22Rv1 (cell line): ENCODE data around the gene PTH2R.
"Not testable (repeated sequence)": the region's sequence is repeated elsewhere in the genome, so short reads cannot be mapped to it uniquely, and the experiment has no call there.

Source experiments
- H3K27ac ChIP-seq: fragments of 450-650 bp; 2 replicates; pipeline ENCODE4 v1.5.1; 2017
- ZFX ChIP-seq: fragments of 450-650 bp; IDR thresholded peaks from 2 replicates; pipeline ENCODE4 v1.6.1; 2017; ENCODE audit warnings: antibody characterized with exemption, borderline replicate concordance
- TF ChIP-seq, protein P1 (sequence below): fragments of 450-650 bp; IDR thresholded peaks from 2 replicates; pipeline ENCODE4 v1.5.1; 2017; ENCODE audit warnings: mild to moderate bottlenecking

Gene PTH2R

GRCh38 chr2:208440716-208441115, 34.1 kb downstream of the PTH2R start:
- no peak overlapping the region for H3K27ac ChIP-seq
- TF ChIP-seq ZFX = no peak
- TF ChIP-seq, protein P1, sequence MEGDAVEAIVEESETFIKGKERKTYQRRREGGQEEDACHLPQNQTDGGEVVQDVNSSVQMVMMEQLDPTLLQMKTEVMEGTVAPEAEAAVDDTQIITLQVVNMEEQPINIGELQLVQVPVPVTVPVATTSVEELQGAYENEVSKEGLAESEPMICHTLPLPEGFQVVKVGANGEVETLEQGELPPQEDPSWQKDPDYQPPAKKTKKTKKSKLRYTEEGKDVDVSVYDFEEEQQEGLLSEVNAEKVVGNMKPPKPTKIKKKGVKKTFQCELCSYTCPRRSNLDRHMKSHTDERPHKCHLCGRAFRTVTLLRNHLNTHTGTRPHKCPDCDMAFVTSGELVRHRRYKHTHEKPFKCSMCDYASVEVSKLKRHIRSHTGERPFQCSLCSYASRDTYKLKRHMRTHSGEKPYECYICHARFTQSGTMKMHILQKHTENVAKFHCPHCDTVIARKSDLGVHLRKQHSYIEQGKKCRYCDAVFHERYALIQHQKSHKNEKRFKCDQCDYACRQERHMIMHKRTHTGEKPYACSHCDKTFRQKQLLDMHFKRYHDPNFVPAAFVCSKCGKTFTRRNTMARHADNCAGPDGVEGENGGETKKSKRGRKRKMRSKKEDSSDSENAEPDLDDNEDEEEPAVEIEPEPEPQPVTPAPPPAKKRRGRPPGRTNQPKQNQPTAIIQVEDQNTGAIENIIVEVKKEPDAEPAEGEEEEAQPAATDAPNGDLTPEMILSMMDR = no peak

DNA sequence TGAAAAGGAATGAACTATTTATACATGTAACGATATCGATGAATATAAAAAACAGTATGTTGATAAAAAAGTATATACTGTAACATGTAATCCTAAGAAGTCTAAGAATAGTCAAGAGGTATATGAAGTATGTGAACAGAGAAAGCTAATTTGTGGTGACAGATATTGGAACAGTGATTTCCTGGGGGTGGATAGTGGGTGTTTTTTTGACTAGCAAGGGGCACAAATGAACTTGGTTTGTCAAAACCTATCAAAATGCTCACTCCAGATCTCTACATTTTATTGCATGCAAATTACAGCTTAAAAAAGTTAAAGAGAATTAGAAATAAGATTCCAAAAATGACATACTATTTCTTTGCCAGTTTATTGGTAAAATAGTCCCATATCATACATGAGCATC, 35.4 kb downstream of the PTH2R start:
- TF ChIP-seq, protein P1 = no peak
- H3K27ac ChIP-seq = no peak overlapping the region

DNA sequence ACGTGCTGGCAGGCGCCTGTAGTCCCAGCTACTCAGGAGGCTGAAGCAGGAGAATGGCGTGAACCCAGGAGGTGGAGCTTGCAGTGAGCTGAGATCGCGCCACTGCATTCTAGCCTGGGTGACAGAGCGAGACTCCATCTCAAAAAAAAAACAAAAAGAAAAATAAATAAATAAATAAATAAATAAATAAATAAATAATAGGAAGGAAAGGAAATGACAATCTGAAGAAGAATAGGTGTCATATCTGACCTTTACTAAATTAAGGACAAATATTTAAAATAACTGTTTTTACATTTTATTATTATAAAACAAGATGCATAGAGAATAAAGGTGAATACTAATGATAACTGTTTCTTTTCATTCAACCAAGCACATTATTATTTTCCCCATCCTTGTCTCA, 40.9 kb downstream of the PTH2R start:
- not testable (repeated sequence) for H3K27ac ChIP-seq

DNA sequence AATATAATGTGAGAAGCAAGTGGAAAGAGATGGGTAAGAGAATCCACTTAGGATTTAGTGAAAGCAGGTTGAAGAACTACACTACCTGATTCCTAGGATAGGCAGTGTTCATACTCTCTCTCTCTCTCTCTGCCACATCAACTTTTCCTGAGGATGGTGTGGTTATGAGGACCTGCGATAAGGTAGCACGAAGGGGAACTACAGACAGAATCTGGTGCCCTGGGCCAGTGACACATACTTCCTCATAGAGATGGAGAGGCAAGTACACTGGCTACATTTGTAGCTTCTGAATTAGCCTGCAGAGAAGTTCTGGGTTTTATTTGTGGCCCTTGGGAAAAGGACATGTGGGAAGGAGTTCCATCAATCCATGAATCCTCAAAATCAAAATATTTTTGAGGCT, 44.5 kb downstream of the PTH2R start:
- no peak overlapping the region for H3K27ac ChIP-seq
- TF ChIP-seq, protein P1 = no peak
- no peak for TF ChIP-seq ZFX

DNA sequence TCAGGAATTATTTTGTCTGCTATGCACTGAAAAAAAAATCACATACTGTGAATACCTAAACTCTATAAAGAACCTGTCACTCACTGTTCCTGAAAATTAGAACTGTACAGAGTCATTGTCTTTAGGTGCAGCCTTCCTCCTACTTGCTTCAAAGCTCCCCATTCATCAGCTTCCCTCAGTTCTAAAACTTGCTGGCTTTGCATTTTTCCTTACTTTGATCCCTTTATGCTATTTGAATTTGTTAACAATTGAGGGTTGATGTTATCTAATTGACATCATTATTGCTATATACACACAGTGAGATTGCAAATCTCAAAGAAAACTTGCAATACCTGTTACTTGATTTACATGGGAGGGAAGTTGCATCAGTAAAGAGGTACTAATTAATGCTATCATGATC, 48.3 kb downstream of the PTH2R start:
- no peak for TF ChIP-seq ZFX
- TF ChIP-seq, protein P1 = no peak
- no peak overlapping the region for H3K27ac ChIP-seq

DNA sequence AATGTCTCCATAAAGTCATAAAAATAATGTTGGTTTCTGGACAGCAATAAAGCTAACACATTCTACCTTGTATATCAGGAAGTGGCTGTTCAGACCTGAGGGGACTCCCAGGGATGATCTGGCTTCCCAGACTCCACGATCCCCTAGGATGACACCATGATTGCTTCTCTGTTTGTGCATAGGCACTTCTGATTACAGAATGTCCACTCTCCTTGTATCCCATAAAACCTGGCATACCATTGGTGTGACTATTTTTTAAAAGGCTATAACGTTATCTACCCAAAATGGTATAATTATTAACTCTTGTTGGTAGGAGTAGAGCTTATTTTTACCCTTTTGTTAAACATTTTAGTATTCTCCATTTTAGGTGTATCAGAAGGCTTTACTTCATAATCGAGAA, 57.1 kb downstream of the PTH2R start:
- no peak overlapping the region for H3K27ac ChIP-seq
- TF ChIP-seq, protein P1 = no peak
- no peak for TF ChIP-seq ZFX

GRCh38 chr2:208464205-208464604, 57.6 kb downstream of the PTH2R start:
- TF ChIP-seq, protein P1 = no peak
- TF ChIP-seq ZFX = no peak
- H3K27ac ChIP-seq = no peak overlapping the region

DNA sequence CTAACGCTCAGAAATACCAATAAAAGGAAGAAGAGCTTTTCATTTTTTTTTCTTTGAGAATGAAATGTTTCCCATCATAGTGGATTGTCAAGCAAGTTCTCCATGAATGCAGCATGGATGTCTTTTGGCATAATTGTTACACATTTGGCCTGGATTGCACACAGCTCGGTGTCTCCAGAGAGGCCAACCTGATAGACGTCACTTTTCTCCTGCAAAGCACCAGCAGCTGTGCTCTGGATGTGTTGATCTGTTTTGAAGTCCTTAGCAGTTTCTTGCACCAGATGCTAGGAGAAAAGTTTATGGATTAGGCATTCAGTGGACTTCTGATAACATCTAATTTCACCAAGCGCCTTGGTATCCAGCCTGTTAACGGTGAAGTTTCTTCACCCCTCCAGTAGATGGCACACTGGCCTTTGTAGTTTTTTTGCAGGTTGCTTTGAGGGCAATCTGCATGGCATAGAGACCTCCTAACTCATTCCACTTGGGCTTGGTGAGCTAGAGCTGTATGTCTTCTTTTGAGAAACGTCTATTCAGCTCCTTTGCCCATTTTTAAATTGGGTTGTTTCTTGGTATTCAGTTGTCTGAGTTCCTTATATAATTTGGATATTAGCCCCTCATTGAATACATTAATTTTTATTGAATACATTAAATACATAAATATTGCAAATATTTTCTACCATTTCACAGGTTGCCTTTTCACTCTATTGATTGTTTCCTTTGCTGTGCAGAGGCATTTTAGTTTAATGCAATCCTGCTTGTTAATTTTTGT, 59.7 kb downstream of the PTH2R start:
- H3K27ac ChIP-seq = no peak overlapping the region
- no peak for TF ChIP-seq ZFX
- TF ChIP-seq, protein P1 = peak; percentile 84
